ENCODE results near the gene KAT2B. TPM values are rescaled to one million over a fixed set of nuclear protein-coding genes. Genes with fewer than 3 reads are reported as not detected.

Gene KAT2B
- polyA plus RNA-seq, 1 of the 3 experiments (the other 2 are of a cell fraction): 2.1 TPM

Small RNAs within 50 kb of the gene (small RNA-seq; reads per million reads assigned to genes)
- gene MIR3135A: 0 reads per million in 7 experiments
- gene RNU4-85P: 0 reads per million in 7 experiments
- 0 reads per million in 7 experiments for gene RPL39P18

Other genes with a start within 250 kb of the KAT2B start
- 0.50 and 0.58 TPM in 2 replicates for gene EFHB, start 106.2 kb upstream of the KAT2B start, polyA plus RNA-seq (2012; rRNA removed)
- 26.9 and 31.0 TPM in 2 replicates for gene RAB5A, start 93.3 kb upstream of the KAT2B start, polyA plus RNA-seq (2012; rRNA removed)
- not detected in 2 replicates for gene PP2D1, start 28.2 kb upstream of the KAT2B start, polyA plus RNA-seq (2012; rRNA removed)
- gene SGO1, start 145.8 kb downstream of the KAT2B start, polyA plus RNA-seq (2012; rRNA removed): 1.6 and 2.2 TPM in 2 replicates

All from SK-N-SH (cell line).